Neural crest cell (in vitro differentiated cells): Measurements from ENCODE around the gene MXI1. TPM values are rescaled to one million over a fixed set of nuclear protein-coding genes. Genes with fewer than 3 reads are reported as not detected.

Experiments used
- DNase-seq: peaks from one replicate; pipeline ENCODE4 v3.0.0; 2021; ENCODE audit warnings: low read depth, mixed read lengths, low spot score
- H3K27ac Mint-ChIP-seq: one replicate; pipeline ENCODE4 v1.8.0; 2021; ENCODE audit warnings: mild to moderate bottlenecking, mixed read lengths; ENCODE audit not compliant: unreplicated experiment
- H3K27me3 Mint-ChIP-seq: 2 replicates; pipeline ENCODE4 v1.8.0; 2021; ENCODE audit warnings: low read depth, mild to moderate bottlenecking, mixed read lengths
- H3K36me3 Mint-ChIP-seq: 2 replicates; pipeline ENCODE4 v1.8.0; 2021; ENCODE audit warnings: low read depth, mild to moderate bottlenecking, mixed read lengths
- H3K4me1 Mint-ChIP-seq: 2 replicates; pipeline ENCODE4 v1.8.0; 2021; ENCODE audit warnings: mixed read lengths
- H3K4me3 Mint-ChIP-seq: one replicate; pipeline ENCODE4 v1.8.0; 2021; ENCODE audit warnings: mild to moderate bottlenecking, mixed read lengths
- H3K9me3 Mint-ChIP-seq: 2 replicates; pipeline ENCODE4 v1.8.0; 2021; ENCODE audit warnings: mixed read lengths
- total RNA-seq: library from RNA; stranded (reverse); gene quantifications from 2 replicates; pipeline ENCODE4 v1.2.1, GENCODE V29; 2021
- TF ChIP-seq, protein P1 (sequence below): fragments of 200-600 bp; sonication (generic); conservative IDR thresholded peaks from 2 replicates; pipeline ENCODE4 v1.5.0; 2021; ENCODE audit warnings: antibody characterized with exemption, mild to moderate bottlenecking

Gene MXI1
- total RNA-seq, 1 donor from 2014 or later, result 18.6 TPM

DNA sequence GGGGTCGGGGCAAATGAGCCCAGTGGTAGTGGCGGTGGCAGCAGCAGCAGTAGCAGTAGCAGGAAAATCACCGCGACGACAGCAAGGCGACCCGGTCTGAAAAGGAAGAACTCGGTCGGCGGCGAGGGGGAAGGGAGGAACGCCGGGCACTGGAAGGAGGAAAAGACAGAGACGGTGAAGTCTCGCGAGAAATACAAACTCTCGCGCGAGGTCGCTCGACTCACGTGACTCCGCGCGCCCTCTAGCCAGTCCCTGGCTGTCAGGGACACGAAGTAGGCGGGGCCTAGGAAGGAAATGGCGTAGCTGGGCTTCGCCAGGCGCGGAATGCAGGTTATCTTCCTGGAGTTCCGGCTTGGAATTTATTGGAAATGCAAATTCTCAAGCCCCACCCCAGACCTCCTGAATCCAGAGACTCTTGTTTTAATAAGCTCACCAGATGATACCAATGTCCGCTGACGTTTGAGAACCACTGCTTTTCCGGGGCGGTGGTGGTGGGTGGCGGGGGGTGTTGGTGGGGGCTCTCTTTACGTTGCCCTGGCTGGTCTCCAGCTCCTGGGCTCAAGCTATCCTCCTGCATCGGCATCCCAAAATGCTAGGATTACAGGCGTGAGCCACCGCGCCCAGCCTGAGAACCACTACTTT lies 97.5 kb downstream of the MXI1 start, which contains the start of gene SMNDC1:
Gene SMNDC1 (minus strand): TSS at position 141 of the 642 bp plus-strand sequence. CDS start 1,333 bp downstream, outside the sequence.
- TF ChIP-seq, protein P1, sequence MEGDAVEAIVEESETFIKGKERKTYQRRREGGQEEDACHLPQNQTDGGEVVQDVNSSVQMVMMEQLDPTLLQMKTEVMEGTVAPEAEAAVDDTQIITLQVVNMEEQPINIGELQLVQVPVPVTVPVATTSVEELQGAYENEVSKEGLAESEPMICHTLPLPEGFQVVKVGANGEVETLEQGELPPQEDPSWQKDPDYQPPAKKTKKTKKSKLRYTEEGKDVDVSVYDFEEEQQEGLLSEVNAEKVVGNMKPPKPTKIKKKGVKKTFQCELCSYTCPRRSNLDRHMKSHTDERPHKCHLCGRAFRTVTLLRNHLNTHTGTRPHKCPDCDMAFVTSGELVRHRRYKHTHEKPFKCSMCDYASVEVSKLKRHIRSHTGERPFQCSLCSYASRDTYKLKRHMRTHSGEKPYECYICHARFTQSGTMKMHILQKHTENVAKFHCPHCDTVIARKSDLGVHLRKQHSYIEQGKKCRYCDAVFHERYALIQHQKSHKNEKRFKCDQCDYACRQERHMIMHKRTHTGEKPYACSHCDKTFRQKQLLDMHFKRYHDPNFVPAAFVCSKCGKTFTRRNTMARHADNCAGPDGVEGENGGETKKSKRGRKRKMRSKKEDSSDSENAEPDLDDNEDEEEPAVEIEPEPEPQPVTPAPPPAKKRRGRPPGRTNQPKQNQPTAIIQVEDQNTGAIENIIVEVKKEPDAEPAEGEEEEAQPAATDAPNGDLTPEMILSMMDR, result no peak
- peaks cover 43% of the 10 kb centered on the region for H3K4me1 Mint-ChIP-seq
- H3K27me3 Mint-ChIP-seq, result peaks cover 1% of the 10 kb centered on the region
- H3K27ac Mint-ChIP-seq, result peak within 1 kb of the TSS; percentile 99
- peak within 1 kb of the TSS; percentile 100 for H3K4me3 Mint-ChIP-seq
- peaks cover 4% of the 10 kb centered on the region for H3K36me3 Mint-ChIP-seq
- no peaks in the 10 kb centered on the region for H3K9me3 Mint-ChIP-seq
- peak; percentile 98 for DNase-seq

DNA sequence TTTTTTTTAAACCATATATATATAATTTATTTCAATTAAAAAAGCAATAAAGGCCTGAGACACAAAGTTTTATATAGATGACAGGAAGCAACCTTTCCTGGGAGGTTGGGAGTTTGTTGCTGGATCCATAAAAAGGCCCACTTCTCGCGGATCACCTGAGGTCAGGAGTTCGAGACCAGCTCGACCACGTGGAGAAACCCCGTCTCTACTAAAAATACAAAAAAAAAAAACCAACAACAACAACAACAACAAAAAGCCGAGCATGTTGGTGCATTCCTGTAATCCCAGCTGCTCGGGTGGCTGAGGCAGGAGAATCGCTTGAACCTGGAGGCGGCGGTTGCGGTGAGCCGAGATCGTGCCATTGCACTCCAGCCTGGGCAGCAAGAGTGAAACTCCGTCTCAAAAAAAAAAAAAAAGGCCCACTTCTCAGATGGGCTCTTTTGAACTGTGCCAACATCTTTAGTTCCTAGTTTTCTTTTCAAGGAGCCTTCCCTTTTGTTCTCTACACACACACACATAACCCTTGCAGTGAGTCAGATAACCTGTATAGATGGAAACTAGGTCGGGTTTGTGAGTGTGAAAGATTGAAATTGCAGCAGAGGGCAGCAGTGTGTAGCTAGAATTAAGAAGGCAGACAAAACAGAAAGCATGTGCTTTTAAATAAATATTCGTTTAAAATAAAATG lies 98.5 kb downstream of the MXI1 start:
- peaks cover 8% of the 10 kb centered on the region for H3K27me3 Mint-ChIP-seq
- H3K27ac Mint-ChIP-seq, result no peak overlapping the region
- H3K9me3 Mint-ChIP-seq, result no peaks in the 10 kb centered on the region
- H3K4me3 Mint-ChIP-seq, result peak overlapping the region; percentile 100
- DNase-seq, result peak; percentile 11
- TF ChIP-seq, protein P1, result peak; percentile 75
- peaks cover 41% of the 10 kb centered on the region for H3K4me1 Mint-ChIP-seq
- peaks cover 2% of the 10 kb centered on the region for H3K36me3 Mint-ChIP-seq

DNA sequence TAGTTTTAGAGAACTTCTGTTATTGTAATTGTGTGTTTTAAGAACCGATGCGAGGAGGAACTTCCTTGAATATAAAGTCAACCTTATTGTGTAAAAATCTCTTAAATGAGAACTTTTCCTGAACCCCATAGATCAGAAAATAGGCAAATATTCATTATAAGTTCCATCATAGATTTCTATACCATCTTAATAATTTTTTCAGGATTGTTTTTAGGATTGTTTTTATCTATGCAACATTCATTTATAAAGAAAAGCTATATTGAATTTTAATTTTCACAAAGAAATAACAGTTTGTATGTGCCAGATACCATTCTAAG lies 99.0 kb downstream of the MXI1 start:
- H3K4me3 Mint-ChIP-seq, result peak overlapping the region; percentile 54
- no peaks in the 10 kb centered on the region for H3K36me3 Mint-ChIP-seq
- TF ChIP-seq, protein P1, result no peak
- no peaks in the 10 kb centered on the region for H3K9me3 Mint-ChIP-seq
- peaks cover 9% of the 10 kb centered on the region for H3K27me3 Mint-ChIP-seq
- no peak for DNase-seq
- peaks cover 42% of the 10 kb centered on the region for H3K4me1 Mint-ChIP-seq
- H3K27ac Mint-ChIP-seq, result no peak overlapping the region

DNA sequence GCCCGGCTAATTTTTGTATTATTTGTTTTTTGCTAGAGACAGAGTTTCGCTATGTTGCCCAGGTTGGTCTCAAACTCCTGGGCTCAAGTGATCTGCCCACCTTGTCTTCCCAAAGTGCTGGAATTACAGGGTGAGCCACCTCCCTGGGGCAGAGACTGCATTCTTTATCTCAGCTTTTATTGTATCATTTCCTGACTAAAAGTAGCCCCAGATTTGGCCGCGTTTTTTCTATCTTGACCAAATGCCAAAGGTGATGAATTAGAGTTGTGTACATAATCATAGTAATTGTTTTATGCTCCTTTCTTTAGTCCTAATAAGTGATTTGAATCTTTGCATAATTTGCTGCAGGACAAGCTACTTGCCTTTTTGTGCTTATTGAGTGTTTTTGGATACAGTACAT lies 100.4 kb downstream of the MXI1 start:
- Mint-ChIP-seq H3K27me3 (peaks cover 9% of the 10 kb centered on the region), H3K36me3 (no peaks in the 10 kb centered on the region), H3K27ac (no peak overlapping the region), H3K4me1 (peaks cover 36% of the 10 kb centered on the region), H3K4me3 (no peak overlapping the region), H3K9me3 (no peaks in the 10 kb centered on the region)
- DNase-seq, result no peak
- TF ChIP-seq, protein P1, result no peak

DNA sequence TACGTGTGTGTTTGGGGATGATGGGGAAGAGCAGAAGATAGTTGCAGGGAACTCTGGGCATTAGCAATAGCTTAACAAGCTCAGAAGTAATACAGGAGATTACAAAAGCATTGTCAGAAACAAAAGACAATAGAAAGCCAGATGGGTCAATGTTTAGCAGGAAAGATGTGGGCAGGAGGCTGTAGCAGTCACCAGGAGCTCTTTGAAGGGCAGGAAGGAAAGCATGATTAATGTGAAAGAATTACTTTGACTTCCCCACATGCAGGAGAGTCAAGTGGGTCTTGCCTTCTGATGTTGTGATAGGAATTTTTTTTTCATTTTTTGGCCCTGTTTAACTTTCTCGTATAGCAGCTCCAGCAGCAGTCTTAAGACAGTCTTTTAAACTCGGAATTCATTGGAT lies 103.3 kb downstream of the MXI1 start:
- H3K27me3 Mint-ChIP-seq, result peaks cover 18% of the 10 kb centered on the region
- TF ChIP-seq, protein P1, result no peak
- H3K4me3 Mint-ChIP-seq, result no peak overlapping the region
- no peaks in the 10 kb centered on the region for H3K36me3 Mint-ChIP-seq
- H3K4me1 Mint-ChIP-seq, result peaks cover 13% of the 10 kb centered on the region
- no peaks in the 10 kb centered on the region for H3K9me3 Mint-ChIP-seq
- no peak overlapping the region for H3K27ac Mint-ChIP-seq
- no peak for DNase-seq
